Lung (tissue), 12 donors: ENCODE data around the gene ARMCX4. TPM values are rescaled to one million over a fixed set of nuclear protein-coding genes. Genes with fewer than 3 reads are reported as not detected.

ENCODE experiments used
- ATAC-seq: fragments of 200-7000 bp; cut with Tn5 transposase; one replicate; pipeline ENCODE4 v1.9.1; 2020; ENCODE audit warnings: moderate number of reproducible peaks; ENCODE audit not compliant: insufficient read depth, low FRiP score
- DNase-seq, 3 donors: peaks; one replicate each; pipeline ENCODE4 v3.0.0-alpha.2; 2013 to 2017
- H3K27ac ChIP-seq, 2 donors: one replicate each; pipeline ENCODE4 v1.5.1; 2013; ENCODE audit warnings: mild to moderate bottlenecking in 2 of 2, moderate library complexity in 2 of 2, control low read depth in 1 of 2, inconsistent platforms in 1 of 2, low read depth in 1 of 2, low read length in 1 of 2
- H3K27me3 ChIP-seq, 3 donors: one replicate each; pipeline ENCODE4 v1.5.1; 2013; ENCODE audit warnings: low read length in 2 of 3; ENCODE audit not compliant: control insufficient read depth in 3 of 3, insufficient read depth in 3 of 3
- H3K36me3 ChIP-seq, 4 donors: one replicate each; pipeline ENCODE4 v1.5.1; 2013; ENCODE audit warnings: low read length in 4 of 4, mild to moderate bottlenecking in 1 of 4, moderate library complexity in 1 of 4; ENCODE audit not compliant: control insufficient read depth in 4 of 4, insufficient read depth in 4 of 4
- H3K4me1 ChIP-seq, 5 donors: one replicate each; pipeline ENCODE4 v1.5.1; 2013; ENCODE audit warnings: low read length in 5 of 5, mild to moderate bottlenecking in 2 of 5, moderate library complexity in 1 of 5; ENCODE audit not compliant: control insufficient read depth in 5 of 5, insufficient read depth in 5 of 5
- H3K4me3 ChIP-seq: one replicate; pipeline ENCODE4 v1.5.1; 2013; ENCODE audit warnings: mild to moderate bottlenecking, control low read depth, moderate library complexity
- H3K9ac ChIP-seq, 2 donors: one replicate each; pipeline ENCODE4 v1.5.1; 2013; ENCODE audit warnings: low read length in 2 of 2, control low read depth in 1 of 2; ENCODE audit not compliant: insufficient read depth in 1 of 2
- H3K9me3 ChIP-seq, 4 donors: one replicate each; pipeline ENCODE4 v1.5.1; 2013; ENCODE audit warnings: low read length in 3 of 4, mild to moderate bottlenecking in 1 of 4, moderate library complexity in 1 of 4; ENCODE audit not compliant: control insufficient read depth in 4 of 4, insufficient read depth in 3 of 4
- whole genome bisulfite sequencing, 2 donors: extraction: QIAGEN DNeasy Blood & Tissue Kit; methylation state at CpG; one replicate each; pipeline ENCODE4 v1.1.7; 2013; 5-methylcytosine and 5-hydroxymethylcytosine counted together
- polyA plus RNA-seq, 2 donors: library from polyadenylated mRNA; stranded (reverse); fragments of 200-250 nt; gene quantifications; one replicate each; pipeline ENCODE4 v1.2.1, GENCODE V29; 2013
- total RNA-seq, 2 donors: library from RNA; depleted of rRNA in 1 of 2; stranded (reverse); fragments of >200 nt in 1 of 2; gene quantifications; one replicate each; pipeline ENCODE4 v1.2.1, GENCODE V29; 2014 to 2021
- TF ChIP-seq, protein P1 (sequence below): IDR thresholded peaks from 2 replicates; pipeline ENCODE4 v1.5.1; 2012; ENCODE audit warnings: mild to moderate bottlenecking; ENCODE audit errors: control extremely low read depth, extremely low read depth
- donor health status: control.
- donor health status: control.
- donor health status: Bipolar disorder and iron deficiency.
- donor health status: healthy.
- donor health status: DM: yes; HTN: yes; CAD: no.

ARMCX4 gene
- total and polyA plus RNA-seq, 4 donors: 4.1 to 23.6 (median 11.0) TPM

DNA sequence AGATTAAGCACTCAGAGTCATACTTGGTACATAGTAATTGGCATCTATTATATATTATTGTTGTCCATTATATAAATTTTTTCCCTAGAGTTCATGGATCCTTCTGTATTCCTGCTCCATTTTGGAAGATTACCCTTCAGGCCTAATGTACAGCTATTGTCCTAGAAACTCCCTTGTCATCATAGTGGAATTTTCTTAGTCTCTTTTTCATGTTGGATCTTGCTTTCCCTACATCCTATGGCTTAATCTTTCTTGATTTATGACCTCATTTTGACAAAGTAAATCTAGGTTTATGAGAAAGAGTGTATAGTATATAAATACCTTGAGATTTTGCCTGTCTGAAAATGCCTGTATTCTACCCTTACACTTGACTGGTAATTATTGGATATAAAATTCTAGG lies 22.1 kb downstream of the ARMCX4 start:
- Histone ChIP-seq H3K27me3 (peaks cover 0 to 4% (median 2%) of the 10 kb centered on the region in 3 donors), H3K36me3 (peaks cover 0 to 8% (median under 1%) of the 10 kb centered on the region in 4 donors), H3K4me3 (no peak overlapping the region), H3K27ac (no peak overlapping the region), H3K4me1 (no peaks in the 10 kb centered on the region), H3K9ac (no peak overlapping the region), H3K9me3 (no peaks in the 10 kb centered on the region)
- TF ChIP-seq, protein P1, sequence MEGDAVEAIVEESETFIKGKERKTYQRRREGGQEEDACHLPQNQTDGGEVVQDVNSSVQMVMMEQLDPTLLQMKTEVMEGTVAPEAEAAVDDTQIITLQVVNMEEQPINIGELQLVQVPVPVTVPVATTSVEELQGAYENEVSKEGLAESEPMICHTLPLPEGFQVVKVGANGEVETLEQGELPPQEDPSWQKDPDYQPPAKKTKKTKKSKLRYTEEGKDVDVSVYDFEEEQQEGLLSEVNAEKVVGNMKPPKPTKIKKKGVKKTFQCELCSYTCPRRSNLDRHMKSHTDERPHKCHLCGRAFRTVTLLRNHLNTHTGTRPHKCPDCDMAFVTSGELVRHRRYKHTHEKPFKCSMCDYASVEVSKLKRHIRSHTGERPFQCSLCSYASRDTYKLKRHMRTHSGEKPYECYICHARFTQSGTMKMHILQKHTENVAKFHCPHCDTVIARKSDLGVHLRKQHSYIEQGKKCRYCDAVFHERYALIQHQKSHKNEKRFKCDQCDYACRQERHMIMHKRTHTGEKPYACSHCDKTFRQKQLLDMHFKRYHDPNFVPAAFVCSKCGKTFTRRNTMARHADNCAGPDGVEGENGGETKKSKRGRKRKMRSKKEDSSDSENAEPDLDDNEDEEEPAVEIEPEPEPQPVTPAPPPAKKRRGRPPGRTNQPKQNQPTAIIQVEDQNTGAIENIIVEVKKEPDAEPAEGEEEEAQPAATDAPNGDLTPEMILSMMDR: no peak
- ATAC-seq: no peak
- no peak for DNase-seq

DNA sequence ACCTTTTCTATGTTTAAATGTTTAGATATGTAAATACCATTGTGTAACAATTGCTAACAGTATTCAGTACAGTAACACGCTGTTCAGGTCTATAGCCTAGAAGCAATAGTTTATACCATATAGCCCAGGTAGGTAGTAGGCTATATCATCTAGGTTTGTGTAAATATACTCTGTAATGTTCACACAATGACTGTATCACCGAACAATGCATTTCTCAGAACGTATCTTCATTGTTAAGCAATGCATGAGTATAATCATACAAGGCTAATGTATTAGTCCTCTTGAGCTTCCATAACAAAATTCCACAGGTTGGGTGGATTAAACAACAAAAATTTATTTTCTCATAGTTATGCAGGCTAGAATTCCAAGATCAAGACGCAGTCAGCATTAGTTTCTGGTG lies 22.7 kb downstream of the ARMCX4 start:
- 80 to 96% methylated on average over 4 of the region's 4 CpGs for WGBS, 2 donors
- peaks cover 0 to 8% (median under 1%) of the 10 kb centered on the region in 4 donors for H3K36me3 ChIP-seq
- DNase-seq (no peak), ATAC-seq (no peak)
- H3K4me3 ChIP-seq: no peak overlapping the region
- H3K27me3 ChIP-seq: peaks cover 0 to 4% (median 2%) of the 10 kb centered on the region in 3 donors
- TF ChIP-seq, protein P1: no peak
- H3K4me1 ChIP-seq: no peaks in the 10 kb centered on the region
- H3K27ac ChIP-seq: no peak overlapping the region
- H3K9ac ChIP-seq: no peak overlapping the region
- no peaks in the 10 kb centered on the region for H3K9me3 ChIP-seq

DNA sequence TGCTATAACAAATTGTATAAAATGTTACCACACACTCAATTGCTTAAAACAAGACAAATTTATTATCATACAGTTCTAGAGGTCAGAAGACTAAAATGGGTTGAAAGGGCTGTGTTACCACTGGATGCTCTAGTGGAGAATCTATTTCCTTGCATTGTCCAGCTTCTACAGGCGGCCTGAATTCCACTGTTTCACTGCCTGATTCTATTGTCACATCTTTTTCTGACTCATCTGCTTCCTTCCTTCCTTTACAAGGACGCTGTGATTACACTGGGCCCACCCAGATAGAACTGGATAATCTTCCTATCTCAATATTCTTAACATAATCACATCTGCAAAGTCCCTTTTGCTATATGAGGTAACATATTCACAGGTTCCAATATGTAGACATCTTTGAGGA lies 45.7 kb downstream of the ARMCX4 start:
- H3K9ac ChIP-seq: no peak overlapping the region
- WGBS, 2 donors: 37 to 73% methylated on average over 2 of the region's 2 CpGs
- H3K36me3 ChIP-seq: no peaks in the 10 kb centered on the region
- no peak for DNase-seq
- H3K27ac ChIP-seq: no peak overlapping the region
- TF ChIP-seq, protein P1: no peak
- H3K27me3 ChIP-seq: no peaks in the 10 kb centered on the region
- no peaks in the 10 kb centered on the region for H3K9me3 ChIP-seq
- H3K4me1 ChIP-seq: no peaks in the 10 kb centered on the region
- no peak overlapping the region for H3K4me3 ChIP-seq
- ATAC-seq: no peak

Other genes with a start within 250 kb of the ARMCX4 start
- gene TAF7L, start 194.1 kb upstream of the ARMCX4 start, total RNA-seq: under 1 TPM; 0.20 to 0.21 TPM
- under 1 TPM; 0.06 TPM for gene TAF7L, start 194.1 kb upstream of the ARMCX4 start, polyA plus RNA-seq
- 10 to 100 TPM in 1 of 2 donors, 1 to 10 TPM in 1; 4.6 to 11.9 TPM for gene TIMM8A, start 136.7 kb upstream of the ARMCX4 start, total RNA-seq
- gene TIMM8A, start 136.7 kb upstream of the ARMCX4 start, polyA plus RNA-seq: 1 to 10 TPM; 5.6 to 8.0 TPM
- gene BTK, start 99.3 kb upstream of the ARMCX4 start, total RNA-seq: 10 to 100 TPM; 15.5 to 24.9 TPM
- 10 to 100 TPM; 17.9 to 29.4 TPM for gene BTK, start 99.3 kb upstream of the ARMCX4 start, polyA plus RNA-seq
- gene RPL36A, start 94.4 kb upstream of the ARMCX4 start, total RNA-seq: 100 to 1,000 TPM; 199 to 640 TPM
- gene RPL36A, start 94.4 kb upstream of the ARMCX4 start, polyA plus RNA-seq: 1,000 to 10,000 TPM; 1,920 to 4,087 TPM
- gene GLA, start 77.5 kb upstream of the ARMCX4 start, total RNA-seq: 10 to 100 TPM; 26.4 to 42.8 TPM
- gene GLA, start 77.5 kb upstream of the ARMCX4 start, polyA plus RNA-seq: 10 to 100 TPM; 51.7 to 55.7 TPM
- gene HNRNPH2, start 77.2 kb upstream of the ARMCX4 start, total RNA-seq: 10 to 100 TPM; 59.3 to 86.1 TPM
- 100 to 1,000 TPM in 1 of 2 donors, 10 to 100 TPM in 1; 38.0 to 102 TPM for gene HNRNPH2, start 77.2 kb upstream of the ARMCX4 start, polyA plus RNA-seq
- 10 to 100 TPM; 19.9 to 50.9 TPM for gene ARMCX1, start 65.1 kb downstream of the ARMCX4 start, total RNA-seq
- gene ARMCX1, start 65.1 kb downstream of the ARMCX4 start, polyA plus RNA-seq: 10 to 100 TPM; 10.1 to 15.1 TPM
- gene ARMCX6, start 132.5 kb downstream of the ARMCX4 start, total RNA-seq: 10 to 100 TPM; 40.1 to 51.8 TPM
- 10 to 100 TPM; 26.5 to 32.3 TPM for gene ARMCX6, start 132.5 kb downstream of the ARMCX4 start, polyA plus RNA-seq
- 100 to 1,000 TPM in 1 of 2 donors, 10 to 100 TPM in 1; 46.4 to 100 TPM for gene ARMCX3, start 137.7 kb downstream of the ARMCX4 start, total RNA-seq
- 10 to 100 TPM; 22.5 to 37.7 TPM for gene ARMCX3, start 137.7 kb downstream of the ARMCX4 start, polyA plus RNA-seq
- 10 to 100 TPM; 29.0 to 58.4 TPM for gene ARMCX2, start 174.4 kb downstream of the ARMCX4 start, total RNA-seq
- 10 to 100 TPM; 13.5 to 19.3 TPM for gene ARMCX2, start 174.4 kb downstream of the ARMCX4 start, polyA plus RNA-seq